PFSK-1 (cell line): Measurements from ENCODE around the gene CAMK1D.

Experiments used
- FOXP2 ChIP-seq: optimal IDR thresholded peaks from 2 replicates; pipeline ENCODE3; 2011; ENCODE audit warnings: borderline replicate concordance, control low read depth, inconsistent platforms; ENCODE audit not compliant: insufficient read depth; ENCODE audit errors: extremely low read length, extremely low read depth
- POLR2AphosphoS5 ChIP-seq: IDR thresholded peaks from 2 replicates; pipeline ENCODE4 v1.6.1; 2012; ENCODE audit warnings: low read depth, mild to moderate bottlenecking, control low read depth, low read length, moderate library complexity
- REST ChIP-seq, 2 experiments: IDR thresholded peaks; 2 replicates each; pipeline versions ENCODE4 v1.6.1 to v1.8.0; 2011 to 2012; ENCODE audit warnings: low read depth in 2 of 2, low read length in 2 of 2, control low read depth in 1 of 2, inconsistent platforms in 1 of 2, mild to moderate bottlenecking in 1 of 2, moderate library complexity in 1 of 2; ENCODE audit not compliant: insufficient read depth in 1 of 2
- SIN3A ChIP-seq: IDR thresholded peaks from 2 replicates; pipeline ENCODE4 v1.6.1; 2012; ENCODE audit warnings: mild to moderate bottlenecking, low read length, moderate library complexity, borderline replicate concordance; ENCODE audit not compliant: insufficient read depth
- TAF1 ChIP-seq: IDR thresholded peaks from 2 replicates; pipeline ENCODE4 v1.6.1; 2012; ENCODE audit warnings: low read length, control low read depth, borderline replicate concordance; ENCODE audit not compliant: insufficient read depth

The CAMK1D gene

GRCh38 chr10:12707461-12708185 lies 358.3 kb downstream of the CAMK1D start:
- TF ChIP-seq REST (IDR thresholded peaks at IDR 0.05; ENCODE audit: insufficient read depth in 1 of 2, low read depth in 2 of 2, low read length in 2 of 2): no peak
- TF ChIP-seq FOXP2: no peak
- no peak for TF ChIP-seq TAF1
- TF ChIP-seq SIN3A: no peak
- TF ChIP-seq POLR2AphosphoS5: no peak

- TF ChIP-seq POLR2AphosphoS5 (no peak), SIN3A (no peak), TAF1 (no peak), FOXP2 (no peak), REST (IDR thresholded peaks at IDR 0.05; ENCODE audit: insufficient read depth in 1 of 2, low read depth in 2 of 2, low read length in 2 of 2) (no peak)
These were observed 359.7 kb downstream of the CAMK1D start for GRCh38 chr10:12709000-12709401.

- TF ChIP-seq SIN3A (no peak), REST (IDR thresholded peaks at IDR 0.05; ENCODE audit: insufficient read depth in 1 of 2, low read depth in 2 of 2, low read length in 2 of 2) (no peak), TAF1 (no peak), FOXP2 (no peak), POLR2AphosphoS5 (no peak)
These were observed 360.2 kb downstream of the CAMK1D start for GRCh38 chr10:12709521-12709963.

GRCh38 chr10:12710157-12710556 lies 360.8 kb downstream of the CAMK1D start:
- TF ChIP-seq REST (IDR thresholded peaks at IDR 0.05; ENCODE audit: insufficient read depth in 1 of 2, low read depth in 2 of 2, low read length in 2 of 2) (no peak), TAF1 (no peak), SIN3A (no peak), POLR2AphosphoS5 (no peak), FOXP2 (no peak)
